Nephron progenitor cell (in vitro differentiated cells): ENCODE results near the gene KRTAP6-2.

Experiments used
- DNase-seq: peaks from one replicate; pipeline ENCODE4 v3.0.0; 2021
- H3K27ac Mint-ChIP-seq: 2 replicates; pipeline ENCODE4 v1.8.0; 2021; ENCODE audit warnings: mild to moderate bottlenecking, moderate library complexity, mixed read lengths
- H3K27me3 Mint-ChIP-seq: 2 replicates; pipeline ENCODE4 v1.8.0; 2021; ENCODE audit warnings: mild to moderate bottlenecking, low read depth, mixed read lengths; ENCODE audit not compliant: poor library complexity
- H3K36me3 Mint-ChIP-seq: 2 replicates; pipeline ENCODE4 v1.8.0; 2021; ENCODE audit warnings: low read depth, mixed read lengths
- H3K4me1 Mint-ChIP-seq: 2 replicates; pipeline ENCODE4 v1.8.0; 2021; ENCODE audit warnings: mixed read lengths
- H3K4me3 Mint-ChIP-seq: 2 replicates; pipeline ENCODE4 v1.8.0; 2021; ENCODE audit warnings: mild to moderate bottlenecking, moderate library complexity, mixed read lengths
- H3K9me3 Mint-ChIP-seq: 2 replicates; pipeline ENCODE4 v1.8.0; 2021; ENCODE audit warnings: mild to moderate bottlenecking, moderate library complexity, mixed read lengths
- CTCF ChIP-seq: fragments of 200-600 bp; sonication (generic); IDR thresholded peaks from 2 replicates; pipeline ENCODE4 v1.5.0; 2021; ENCODE audit warnings: antibody characterized with exemption

The KRTAP6-2 gene

GRCh38 chr21:30598802-30599201 is at the start of gene KRTAP6-2:
TSS of gene KRTAP6-2 (minus strand) at chr21:30598902. CDS start at chr21:30598874, 28 bp downstream.
- no peak within 1 kb of the TSS for H3K27ac Mint-ChIP-seq
- peaks cover 3% of the 10 kb centered on the region for H3K27me3 Mint-ChIP-seq
- H3K4me3 Mint-ChIP-seq, result no peak within 1 kb of the TSS
- no peaks in the 10 kb centered on the region for H3K36me3 Mint-ChIP-seq
- H3K9me3 Mint-ChIP-seq, result peaks cover 7% of the 10 kb centered on the region
- H3K4me1 Mint-ChIP-seq, result no peaks in the 10 kb centered on the region
- DNase-seq, result no peak
- no peak for TF ChIP-seq CTCF

- peaks cover 35% of the 10 kb centered on the region for H3K9me3 Mint-ChIP-seq
- TF ChIP-seq CTCF, result no peak
Measured at GRCh38 chr21:30646904-30647414, 48.3 kb upstream of the KRTAP6-2 start.

GRCh38 chr21:30642564-30642963 is 43.9 kb upstream of the KRTAP6-2 start, which contains the start of gene KRTAP20-3:
TSS of gene KRTAP20-3 (plus strand) at chr21:30642864.
- Mint-ChIP-seq H3K4me1 (no peaks in the 10 kb centered on the region), H3K4me3 (no peak within 1 kb of the TSS), H3K27me3 (peaks cover 5% of the 10 kb centered on the region), H3K9me3 (peaks cover 42% of the 10 kb centered on the region), H3K27ac (no peak within 1 kb of the TSS), H3K36me3 (no peaks in the 10 kb centered on the region)
- no peak for DNase-seq
- no peak for TF ChIP-seq CTCF

More at GRCh38 chr21:30646904-30647414, 48.3 kb upstream of the KRTAP6-2 start:
- Mint-ChIP-seq H3K4me3 (no peak overlapping the region), H3K36me3 (no peaks in the 10 kb centered on the region), H3K27ac (no peak overlapping the region), H3K27me3 (no peaks in the 10 kb centered on the region), H3K4me1 (no peaks in the 10 kb centered on the region)
- DNase-seq, result no peak

GRCh38 chr21:30638686-30639085 is 40.0 kb upstream of the KRTAP6-2 start:
- Mint-ChIP-seq H3K27ac (no peak overlapping the region), H3K36me3 (no peaks in the 10 kb centered on the region), H3K4me3 (no peak overlapping the region), H3K4me1 (no peaks in the 10 kb centered on the region), H3K9me3 (peaks cover 23% of the 10 kb centered on the region), H3K27me3 (peaks cover 8% of the 10 kb centered on the region)
- DNase-seq, result no peak
- TF ChIP-seq CTCF, result no peak

- Mint-ChIP-seq H3K36me3 (no peaks in the 10 kb centered on the region), H3K4me3 (no peak within 1 kb of the TSS), H3K27ac (no peak within 1 kb of the TSS), H3K9me3 (peaks cover 13% of the 10 kb centered on the region), H3K27me3 (peaks cover 8% of the 10 kb centered on the region), H3K4me1 (no peaks in the 10 kb centered on the region)
- TF ChIP-seq CTCF, result no peak
- no peak for DNase-seq
Measured at GRCh38 chr21:30634906-30635305, 36.2 kb upstream of the KRTAP6-2 start, which contains the start of gene KRTAP20-2. TSS of gene KRTAP20-2 (plus strand) at chr21:30635206. CDS start at chr21:30635264, 58 bp downstream.

GRCh38 chr21:30629200-30629599 is 30.5 kb upstream of the KRTAP6-2 start:
- Mint-ChIP-seq H3K4me1 (no peaks in the 10 kb centered on the region), H3K36me3 (no peaks in the 10 kb centered on the region)

More at GRCh38 chr21:30629200-30629599, 30.5 kb upstream of the KRTAP6-2 start:
- H3K27me3 Mint-ChIP-seq, result no peaks in the 10 kb centered on the region
- no peak overlapping the region for H3K27ac Mint-ChIP-seq
- TF ChIP-seq CTCF, result no peak
- peaks cover 34% of the 10 kb centered on the region for H3K9me3 Mint-ChIP-seq
- H3K4me3 Mint-ChIP-seq, result no peak overlapping the region
- DNase-seq, result no peak
